IgD-negative memory B cell (primary cell): ENCODE data around the gene IZUMO1. TPM values are rescaled to one million over a fixed set of nuclear protein-coding genes. Genes with fewer than 3 reads are reported as not detected.
A peak's percentile ranks its signal among the peaks of the same experiment; 100 is the strongest.
"Not testable (repeated sequence)": the region's sequence is repeated elsewhere in the genome, so short reads cannot be mapped to it uniquely, and the experiment has no call there.

Experiments
- H3K27ac Mint-ChIP-seq, 3 donors: one replicate each; pipeline ENCODE4 v1.8.0; 2020 to 2022; ENCODE audit warnings: mild to moderate bottlenecking in 3 of 3, mixed read lengths in 3 of 3, moderate library complexity in 1 of 3
- H3K27me3 Mint-ChIP-seq: one replicate; pipeline ENCODE4 v1.8.0; 2021; ENCODE audit warnings: mixed read lengths
- H3K36me3 Mint-ChIP-seq: one replicate; pipeline ENCODE4 v1.8.0; 2020; ENCODE audit warnings: mild to moderate bottlenecking, mixed read lengths
- H3K4me1 Mint-ChIP-seq, 3 donors: one replicate each; pipeline ENCODE4 v1.8.0; 2020 to 2022; ENCODE audit warnings: mixed read lengths in 3 of 3, mild to moderate bottlenecking in 1 of 3
- H3K4me3 Mint-ChIP-seq, 4 donors: one replicate each; pipeline ENCODE4 v1.8.0; 2020 to 2022; ENCODE audit warnings: mild to moderate bottlenecking in 4 of 4, mixed read lengths in 4 of 4, moderate library complexity in 3 of 4
- H3K9me3 Mint-ChIP-seq, 3 donors: one replicate each; pipeline ENCODE4 v1.8.0; 2020 to 2021; ENCODE audit warnings: mixed read lengths in 3 of 3, mild to moderate bottlenecking in 1 of 3
- polyA plus RNA-seq: library from polyadenylated mRNA; unstranded; fragments of 300-500 nt; fragmentation: Illumina TruSeq; gene quantifications from one replicate; pipeline ENCODE4 v1.2.3, GENCODE V29; 2021

IZUMO1 gene
- polyA plus RNA-seq, 1 donor from 2014 or later: not detected

- Mint-ChIP-seq H3K4me3 (no peak overlapping the region), H3K4me1 (no peaks in the 10 kb centered on the region), H3K27me3 (peaks cover 10% of the 10 kb centered on the region), H3K36me3 (no peaks in the 10 kb centered on the region), H3K9me3 (no peaks in the 10 kb centered on the region), H3K27ac (no peak overlapping the region)
These were observed 23.6 kb upstream of the IZUMO1 start for GRCh38 chr19:48770266-48770665.

DNA sequence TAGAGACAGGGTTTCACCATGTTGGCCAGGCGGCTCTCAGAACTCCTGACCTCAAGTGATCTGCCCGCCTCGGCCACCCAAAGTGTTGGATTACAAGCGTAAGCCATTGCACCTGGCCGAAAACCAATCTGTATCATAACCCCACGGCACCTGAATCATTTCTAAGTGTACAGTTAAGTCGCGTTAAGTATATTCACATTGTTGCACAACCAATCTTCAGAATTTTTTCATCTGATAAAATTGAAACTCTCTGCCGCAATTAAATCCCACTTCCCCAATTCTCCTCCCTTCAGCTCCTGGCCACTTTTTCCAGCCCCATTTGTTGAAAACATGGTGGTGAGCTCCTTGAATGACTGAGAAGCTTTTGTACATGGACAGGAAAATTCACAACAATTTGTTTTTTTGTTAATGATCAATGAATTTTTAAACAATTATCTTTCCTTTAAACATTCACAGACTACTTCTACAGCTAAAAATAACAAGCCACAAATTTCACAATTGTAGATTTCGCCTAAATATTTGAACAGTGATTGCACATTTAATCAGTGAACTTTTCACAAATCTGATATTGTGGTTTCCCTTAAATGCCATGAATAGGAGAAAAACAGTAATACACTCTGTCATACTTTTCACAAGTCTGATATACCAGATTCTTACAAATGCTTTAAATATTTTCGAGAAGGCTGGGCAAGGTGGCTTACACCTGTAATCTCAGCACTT is 22.4 kb upstream of the IZUMO1 start:
- Mint-ChIP-seq H3K4me3 (no peak overlapping the region), H3K4me1 (no peaks in the 10 kb centered on the region), H3K27ac (no peak overlapping the region), H3K27me3 (peaks cover 10% of the 10 kb centered on the region), H3K36me3 (no peaks in the 10 kb centered on the region), H3K9me3 (no peaks in the 10 kb centered on the region)

- not testable (repeated sequence) for H3K36me3 Mint-ChIP-seq, H3K9me3 Mint-ChIP-seq, H3K27ac Mint-ChIP-seq, H3K4me3 Mint-ChIP-seq, H3K4me1 Mint-ChIP-seq
- peaks cover 10% of the 10 kb centered on the region for H3K27me3 Mint-ChIP-seq
These were observed 21.6 kb upstream of the IZUMO1 start for GRCh38 chr19:48768171-48768753.

GRCh38 chr19:48765816-48766215 is 19.1 kb upstream of the IZUMO1 start:
- not testable (repeated sequence) for H3K9me3 Mint-ChIP-seq, H3K4me1 Mint-ChIP-seq, H3K36me3 Mint-ChIP-seq, H3K4me3 Mint-ChIP-seq, H3K27ac Mint-ChIP-seq, H3K27me3 Mint-ChIP-seq

DNA sequence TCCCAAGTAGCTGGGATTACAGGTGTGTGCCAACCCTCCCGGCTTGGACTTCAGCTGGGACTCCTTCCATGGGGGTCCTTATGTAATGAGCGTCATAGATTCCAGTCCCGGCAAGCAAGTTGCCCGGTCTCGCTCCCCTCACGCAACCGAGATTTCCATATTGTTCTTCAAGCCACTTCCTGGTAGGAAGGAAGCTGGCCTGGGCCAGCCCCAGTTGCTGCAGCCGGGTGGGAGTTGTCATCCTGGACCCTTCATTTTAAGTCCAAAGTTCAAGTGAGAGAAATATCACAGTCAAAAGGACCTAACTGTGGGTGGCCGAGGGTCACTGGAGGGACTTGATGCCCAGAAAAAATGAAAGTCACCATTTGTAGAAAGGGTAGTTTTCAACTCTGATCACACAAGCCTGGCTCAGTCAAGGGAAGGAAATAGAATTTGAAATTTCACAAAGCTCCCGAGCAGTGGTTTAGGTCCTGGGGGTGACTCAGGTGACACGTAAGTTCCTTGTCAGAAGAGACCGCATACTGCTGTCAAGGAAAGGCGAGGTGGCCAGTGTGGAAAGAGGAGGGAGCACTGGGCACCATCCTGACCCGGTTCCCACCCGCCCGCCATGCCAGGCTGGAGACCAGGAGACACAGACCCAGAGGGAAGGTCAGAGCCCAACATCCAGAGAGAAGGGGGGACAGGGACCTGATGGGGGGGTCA is 13.9 kb upstream of the IZUMO1 start:
- Mint-ChIP-seq H3K27ac (peak overlapping the region in 1 of 3 donors; percentile 9), H3K27me3 (peaks cover 13% of the 10 kb centered on the region), H3K4me3 (no peak overlapping the region), H3K9me3 (no peaks in the 10 kb centered on the region), H3K4me1 (peaks cover 0 to 3% (median 0%) of the 10 kb centered on the region in 3 donors), H3K36me3 (no peaks in the 10 kb centered on the region)

DNA sequence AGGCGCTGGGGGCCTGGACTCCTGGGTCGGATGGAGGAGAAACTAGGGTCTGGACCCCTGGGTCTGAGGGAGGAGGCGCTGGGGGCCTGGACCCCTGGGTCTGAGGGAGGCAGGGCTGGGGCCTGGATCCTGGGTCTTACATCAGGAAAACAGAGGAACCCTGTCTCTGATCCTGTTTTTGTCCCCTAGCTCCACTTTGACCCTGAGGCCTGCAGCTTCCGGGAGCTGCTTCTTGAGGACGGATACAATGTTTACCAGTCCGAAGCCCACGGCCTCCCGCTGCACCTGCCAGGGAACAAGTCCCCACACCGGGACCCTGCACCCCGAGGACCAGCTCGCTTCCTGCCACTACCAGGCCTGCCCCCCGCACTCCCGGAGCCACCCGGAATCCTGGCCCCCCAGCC is 11.0 kb upstream of the IZUMO1 start:
- H3K9me3 Mint-ChIP-seq: no peaks in the 10 kb centered on the region
- no peak overlapping the region for H3K4me3 Mint-ChIP-seq
- H3K27me3 Mint-ChIP-seq: peaks cover 33% of the 10 kb centered on the region
- H3K36me3 Mint-ChIP-seq: no peaks in the 10 kb centered on the region
- H3K27ac Mint-ChIP-seq: no peak overlapping the region
- peaks cover 3 to 5% (median 4%) of the 10 kb centered on the region in 3 donors for H3K4me1 Mint-ChIP-seq

- no peak overlapping the region for H3K27ac Mint-ChIP-seq
- no peak overlapping the region for H3K4me3 Mint-ChIP-seq
- peaks cover 34% of the 10 kb centered on the region for H3K27me3 Mint-ChIP-seq
- H3K4me1 Mint-ChIP-seq: peaks cover 4 to 5% (median 4%) of the 10 kb centered on the region in 3 donors
- H3K36me3 Mint-ChIP-seq: no peaks in the 10 kb centered on the region
- H3K9me3 Mint-ChIP-seq: no peaks in the 10 kb centered on the region
These were observed 10.5 kb upstream of the IZUMO1 start for GRCh38 chr19:48757089-48757675.

GRCh38 chr19:48756686-48757085 is 10.0 kb upstream of the IZUMO1 start:
- Mint-ChIP-seq H3K4me1 (peaks cover 5 to 6% (median 6%) of the 10 kb centered on the region in 3 donors), H3K4me3 (no peak overlapping the region), H3K9me3 (no peaks in the 10 kb centered on the region), H3K27ac (no peak overlapping the region), H3K27me3 (peaks cover 36% of the 10 kb centered on the region), H3K36me3 (no peaks in the 10 kb centered on the region)

- H3K27me3 Mint-ChIP-seq: peaks cover 39% of the 10 kb centered on the region
- no peak overlapping the region for H3K27ac Mint-ChIP-seq
- no peaks in the 10 kb centered on the region for H3K9me3 Mint-ChIP-seq
- no peak overlapping the region for H3K4me3 Mint-ChIP-seq
- H3K4me1 Mint-ChIP-seq: peaks cover 5 to 6% (median 6%) of the 10 kb centered on the region in 3 donors
- no peaks in the 10 kb centered on the region for H3K36me3 Mint-ChIP-seq
These were observed 9.5 kb upstream of the IZUMO1 start for GRCh38 chr19:48756212-48756611.

DNA sequence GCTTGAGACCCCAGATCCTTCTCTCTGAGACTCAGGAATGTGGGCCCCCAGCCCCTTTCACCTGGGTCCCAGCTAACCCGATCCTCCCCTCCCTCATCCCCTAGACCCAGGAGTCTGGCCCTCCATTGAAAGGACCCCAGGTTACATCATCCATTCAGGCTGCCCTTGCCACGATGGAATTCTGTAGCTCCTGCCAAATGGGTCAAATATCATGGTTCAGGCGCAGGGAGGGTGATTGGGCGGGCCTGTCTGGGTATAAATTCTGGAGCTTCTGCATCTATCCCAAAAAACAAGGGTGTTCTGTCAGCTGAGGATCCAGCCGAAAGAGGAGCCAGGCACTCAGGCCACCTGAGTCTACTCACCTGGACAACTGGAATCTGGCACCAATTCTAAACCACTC is 9.1 kb upstream of the IZUMO1 start:
- no peak overlapping the region for H3K4me3 Mint-ChIP-seq
- peaks cover 5 to 6% (median 6%) of the 10 kb centered on the region in 3 donors for H3K4me1 Mint-ChIP-seq
- no peaks in the 10 kb centered on the region for H3K9me3 Mint-ChIP-seq
- H3K36me3 Mint-ChIP-seq: no peaks in the 10 kb centered on the region
- peaks cover 37% of the 10 kb centered on the region for H3K27me3 Mint-ChIP-seq
- H3K27ac Mint-ChIP-seq: no peak overlapping the region

DNA sequence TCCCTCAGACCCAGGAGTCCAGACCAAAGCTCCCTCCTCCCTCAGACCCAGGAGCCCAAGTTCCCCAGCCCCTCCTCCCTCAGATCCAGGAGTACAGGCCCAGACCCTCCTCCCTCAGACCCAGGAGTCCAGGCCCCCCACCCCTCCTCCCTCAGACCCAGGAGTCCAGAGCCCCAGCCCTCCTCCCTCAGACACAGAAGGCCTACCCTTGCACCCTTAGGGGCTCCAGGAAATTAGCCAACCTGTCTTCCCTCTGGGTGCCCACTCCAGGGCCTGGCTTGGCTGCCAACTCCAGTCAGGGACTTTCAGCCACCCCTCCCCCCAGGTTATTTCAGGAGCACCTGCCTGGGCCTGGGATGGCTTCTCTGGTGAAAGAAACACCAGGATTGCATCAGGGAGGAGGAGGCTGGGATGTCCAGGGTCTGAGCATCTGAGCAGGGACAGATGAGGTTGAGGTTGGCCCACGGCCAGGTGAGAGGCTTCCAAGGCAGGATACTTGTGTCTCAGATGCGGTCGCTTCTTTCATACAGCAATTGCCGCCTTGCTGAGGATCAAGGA is 8.5 kb upstream of the IZUMO1 start, which contains the start of gene FGF21:
Gene FGF21 (plus strand): TSS at position 441 of the 558 bp plus-strand sequence. CDS start 713 bp downstream, outside the sequence.
- peaks cover 3 to 6% (median 5%) of the 10 kb centered on the region in 3 donors for H3K4me1 Mint-ChIP-seq
- no peaks in the 10 kb centered on the region for H3K9me3 Mint-ChIP-seq
- no peak within 1 kb of the TSS for H3K27ac Mint-ChIP-seq
- peak within 1 kb of the TSS in 2 of 4 donors; percentile 45 to 75 for H3K4me3 Mint-ChIP-seq
- peaks cover 31% of the 10 kb centered on the region for H3K27me3 Mint-ChIP-seq
- no peaks in the 10 kb centered on the region for H3K36me3 Mint-ChIP-seq

GRCh38 chr19:48752496-48753365 is 6.0 kb upstream of the IZUMO1 start, which contains the start of gene FUT1:
Gene FUT1 (minus strand): TSS chr19:48752641. CDS start chr19:48751281, 1,360 bp downstream.
- Mint-ChIP-seq H3K36me3 (no peaks in the 10 kb centered on the region), H3K4me1 (peaks cover 3 to 6% (median 5%) of the 10 kb centered on the region in 3 donors), H3K9me3 (no peaks in the 10 kb centered on the region), H3K27ac (no peak within 1 kb of the TSS), H3K4me3 (peak within 1 kb of the TSS in 3 of 4 donors; percentile 45 to 81 (median 75)), H3K27me3 (peaks cover 33% of the 10 kb centered on the region)

DNA sequence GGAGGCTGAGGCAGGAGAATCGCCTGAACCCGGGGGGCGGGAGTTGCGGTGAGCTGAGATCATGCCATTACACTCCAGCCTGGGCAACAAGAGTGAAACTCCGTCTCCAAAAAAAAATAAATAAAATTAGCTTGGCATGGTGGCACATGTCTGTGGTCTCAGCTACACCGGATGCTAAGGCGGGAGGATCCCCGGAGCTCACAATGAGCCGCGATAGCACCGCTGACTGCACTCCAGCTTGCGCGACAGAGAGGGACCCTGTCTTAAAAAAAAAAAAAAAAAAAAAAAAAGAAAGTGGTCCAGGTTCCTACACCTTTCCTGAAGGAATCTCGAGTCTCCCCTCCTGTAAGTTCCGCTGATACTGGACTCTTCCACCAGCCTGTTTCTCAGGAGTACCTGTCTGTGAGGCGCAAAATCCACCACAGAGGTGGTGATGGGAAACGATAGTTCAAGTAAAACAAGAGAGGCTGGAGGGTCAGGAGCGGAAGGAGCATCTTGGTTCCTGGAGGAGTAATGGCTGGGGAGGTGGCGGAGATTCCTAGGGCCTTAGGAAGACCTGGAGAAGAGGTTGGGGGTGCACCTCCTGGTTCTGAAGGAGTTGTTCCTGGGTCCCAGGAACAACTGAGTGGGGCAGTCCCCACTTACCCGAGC is 5.3 kb upstream of the IZUMO1 start:
- Mint-ChIP-seq H3K27me3 (peaks cover 37% of the 10 kb centered on the region), H3K4me3 (peak overlapping the region in 3 of 4 donors; percentile 19 to 75 (median 45)), H3K4me1 (peaks cover 3 to 8% (median 5%) of the 10 kb centered on the region in 3 donors), H3K9me3 (no peaks in the 10 kb centered on the region), H3K27ac (no peak overlapping the region), H3K36me3 (no peaks in the 10 kb centered on the region)
